K562 treated with DMSO at 1 percent for 48 hours (cell line): Measurements from ENCODE around the gene PFDN2. TPM values are rescaled to one million over a fixed set of nuclear protein-coding genes. Genes with fewer than 3 reads are reported as not detected.

Experiments
- total RNA-seq: library from RNA; unstranded; fragments of 300-600 nt; gene quantifications from 2 replicates; pipeline ENCODE4 v1.2.3, GENCODE V29; 2022; ENCODE audit warnings: low replicate concordance; ENCODE audit errors: extremely low read depth

PFDN2 gene
- not detected in 2 replicates for total RNA-seq

GRCh38 chr1:161117759-161118581, at the start of gene PFDN2, which contains the start of gene NIT1:
PFDN2 (minus strand) TSS chr1:161118037; CDS start chr1:161118026, 11 bp downstream.
NIT1 (plus strand) TSS chr1:161118105; CDS start chr1:161118177, 72 bp downstream.

GRCh38 chr1:161165742-161166668, 48.2 kb upstream of the PFDN2 start, which contains the start of gene PPOX:
PPOX (plus strand) TSS chr1:161166426; CDS start chr1:161166848, 422 bp downstream.

GRCh38 chr1:161159087-161159912, 41.5 kb upstream of the PFDN2 start, which contains the start of gene USP21:
USP21 (plus strand) TSS chr1:161159500; CDS start chr1:161160641, 1,141 bp downstream.

GRCh38 chr1:161153682-161154337, 36.0 kb upstream of the PFDN2 start, which contains the start of gene UFC1:
UFC1 (plus strand) TSS chr1:161153978; CDS start chr1:161153998, 20 bp downstream.

GRCh38 chr1:161132410-161133219, 14.8 kb upstream of the PFDN2 start, which contains the start of gene DEDD:
DEDD (minus strand) TSS chr1:161132667; CDS start chr1:161124462, 8,205 bp downstream.

GRCh38 chr1:161098210-161099068, 19.4 kb downstream of the PFDN2 start, which contains the start of gene KLHDC9:
KLHDC9 (plus strand) TSS chr1:161098361; CDS start chr1:161098536, 175 bp downstream.

GRCh38 chr1:161089251-161089924, 28.4 kb downstream of the PFDN2 start, which contains the start of gene NECTIN4:
NECTIN4 (minus strand) TSS chr1:161089558; CDS start chr1:161089296, 262 bp downstream.

GRCh38 chr1:161069731-161070270, 48.0 kb downstream of the PFDN2 start, which contains the start of gene ARHGAP30:
ARHGAP30 (minus strand) TSS chr1:161069891; CDS start chr1:161069624, 267 bp downstream.

Other genes starting within 250 kb of the PFDN2 start
- gene ITLN1, start 232.9 kb downstream of the PFDN2 start, total RNA-seq, result not detected in 2 replicates
- gene ITLN2, start 163.2 kb downstream of the PFDN2 start, total RNA-seq, result not detected in 2 replicates
- gene F11R, start 96.9 kb downstream of the PFDN2 start, total RNA-seq, result not detected in 2 replicates
- gene TSTD1, start 79.1 kb downstream of the PFDN2 start, total RNA-seq, result not detected in 2 replicates
- gene USF1, start 72.1 kb downstream of the PFDN2 start, total RNA-seq, result not detected in 2 replicates
- not detected in 2 replicates for gene ARHGAP30, start 48.1 kb downstream of the PFDN2 start, total RNA-seq
- gene NECTIN4, start 28.5 kb downstream of the PFDN2 start, total RNA-seq, result not detected in 2 replicates
- gene KLHDC9, start 19.7 kb downstream of the PFDN2 start, total RNA-seq, result not detected in 2 replicates
- not detected in 2 replicates for gene NIT1, start 68 bp upstream of the PFDN2 start, total RNA-seq
- gene DEDD, start 14.6 kb upstream of the PFDN2 start, total RNA-seq, result not detected in 2 replicates
- 444 TPM in 1 of 2 replicates, not detected in the other for gene UFC1, start 35.9 kb upstream of the PFDN2 start, total RNA-seq
- not detected in 2 replicates for gene USP21, start 41.5 kb upstream of the PFDN2 start, total RNA-seq
- not detected in 2 replicates for gene PPOX, start 48.4 kb upstream of the PFDN2 start, total RNA-seq
- not detected in 2 replicates for gene B4GALT3, start 59.5 kb upstream of the PFDN2 start, total RNA-seq
- not detected in 2 replicates for gene ADAMTS4, start 81.0 kb upstream of the PFDN2 start, total RNA-seq
- gene NDUFS2, start 84.3 kb upstream of the PFDN2 start, total RNA-seq, result not detected in 2 replicates
- not detected in 2 replicates for gene FCER1G, start 97.3 kb upstream of the PFDN2 start, total RNA-seq
- gene APOA2, start 105.6 kb upstream of the PFDN2 start, total RNA-seq, result not detected in 2 replicates
- gene TOMM40L, start 108.0 kb upstream of the PFDN2 start, total RNA-seq, result not detected in 2 replicates
- gene NR1I3, start 120.2 kb upstream of the PFDN2 start, total RNA-seq, result not detected in 2 replicates
- gene PCP4L1, start 140.7 kb upstream of the PFDN2 start, total RNA-seq, result not detected in 2 replicates
- not detected in 2 replicates for gene MPZ, start 191.9 kb upstream of the PFDN2 start, total RNA-seq
- not detected in 2 replicates for gene SDHC, start 196.3 kb upstream of the PFDN2 start, total RNA-seq
- not detected in 2 replicates for gene CFAP126, start 249.8 kb upstream of the PFDN2 start, total RNA-seq